CD4-positive, alpha-beta T cell (primary cell): Measurements from ENCODE around the gene NR5A2. TPM values are rescaled to one million over a fixed set of nuclear protein-coding genes. Genes with fewer than 3 reads are reported as not detected.

Source experiments
- ATAC-seq: fragments of 200-7000 bp; cut with Tn5 transposase; one replicate; pipeline ENCODE4 v1.10.0; 2022; ENCODE audit warnings: mild to moderate bottlenecking; ENCODE audit not compliant: poor library complexity
- CTCF ChIA-PET: fragments of 350-600 bp; sonication (Branson Sonifier 250); formaldehyde crosslinking; loops from one replicate; lab custom pipeline; 2021; ENCODE audit warnings: antibody characterized with exemption, inconsistent platforms; lab: Charles Lee
- POLR2A ChIA-PET: fragments of 350-600 bp; sonication (Branson Sonifier 250); formaldehyde crosslinking; loops from one replicate; lab custom pipeline; 2021; ENCODE audit warnings: antibody characterized with exemption, inconsistent platforms; lab: Charles Lee
- DNase-seq, 14 experiments: peaks; one replicate each; pipeline ENCODE4 v3.0.0-alpha.2; 2013 to 2020; ENCODE audit warnings: mixed read lengths in 2 of 14
- H3K27ac ChIP-seq, 2 donors: one replicate each; pipeline versions ENCODE4 v1.5.1 to v1.7.0; 2013; ENCODE audit warnings: low read length in 2 of 2, low read depth in 1 of 2, mild to moderate bottlenecking in 1 of 2
- H3K27me3 ChIP-seq, 2 experiments: 1 replicate in 1 of 2; 2 replicates in 1 of 2; pipeline versions ENCODE4 v1.6.1 to v1.7.0; 2013; ENCODE audit warnings: low read length in 2 of 2, control low read depth in 1 of 2, mild to moderate bottlenecking in 1 of 2, moderate library complexity in 1 of 2; ENCODE audit not compliant: insufficient read depth in 2 of 2, control insufficient read depth in 1 of 2
- H3K36me3 ChIP-seq: one replicate; pipeline ENCODE4 v1.6.1; 2013; ENCODE audit warnings: low read length, control low read depth; ENCODE audit not compliant: insufficient read depth
- H3K4me1 ChIP-seq: one replicate; pipeline ENCODE4 v1.6.1; 2013; ENCODE audit warnings: low read length, control low read depth; ENCODE audit not compliant: insufficient read depth
- H3K4me3 ChIP-seq: one replicate; pipeline ENCODE4 v1.5.1; 2013; ENCODE audit warnings: mild to moderate bottlenecking, low read length, moderate library complexity
- H3K9me3 ChIP-seq, 2 experiments: 1 replicate in 1 of 2; 2 replicates in 1 of 2; pipeline versions ENCODE4 v1.6.1 to v1.7.0; 2013; ENCODE audit warnings: low read length in 2 of 2, mild to moderate bottlenecking in 2 of 2, control low read depth in 1 of 2, moderate library complexity in 1 of 2; ENCODE audit not compliant: control insufficient read depth in 1 of 2, insufficient read depth in 1 of 2
- H3K27ac Mint-ChIP-seq: one replicate; pipeline ENCODE4 v1.8.0; 2020; ENCODE audit warnings: mixed read lengths
- H3K27me3 Mint-ChIP-seq: one replicate; pipeline ENCODE4 v1.8.0; 2021; ENCODE audit warnings: mixed read lengths
- H3K36me3 Mint-ChIP-seq: one replicate; pipeline ENCODE4 v1.8.0; 2021; ENCODE audit warnings: low read depth, mixed read lengths
- H3K4me1 Mint-ChIP-seq: one replicate; pipeline ENCODE4 v1.8.0; 2021; ENCODE audit warnings: low read depth, mixed read lengths
- H3K4me3 Mint-ChIP-seq: one replicate; pipeline ENCODE4 v1.8.0; 2020; ENCODE audit warnings: mild to moderate bottlenecking, mixed read lengths
- H3K9me3 Mint-ChIP-seq: one replicate; pipeline ENCODE4 v1.8.0; 2020; ENCODE audit warnings: mixed read lengths
- CTCF ChIP-seq: fragments of 200-600 bp; IDR thresholded peaks from one replicate; pipeline ENCODE4 v1.8.0; 2022; ENCODE audit warnings: antibody characterized with exemption, mild to moderate bottlenecking
- intact Hi-C, 2 experiments: fragments of 100-400 bp; cut with DNase I in 1 of 2; cut with micrococcal nuclease in 1 of 2; formaldehyde crosslinking; loops; one replicate each; pipeline versions ENCODE4 v1.15.1 to v1.9.0; 2023 to 2025; cut with DNase I, micrococcal nuclease
- total RNA-seq, 174 experiments: library from RNA in 2 of 174; stranded (reverse) in 2 of 174; gene quantifications; one replicate each; pipeline ENCODE4 v1.2.3 and lab custom pipeline; 2021 to 2026

Gene NR5A2
- total RNA-seq, 2 experiments from 2014 or later = not detected

GRCh38 chr1:200062143-200062542 is 34.6 kb downstream of the NR5A2 start:
- Mint-ChIP-seq H3K9me3 (no peaks in the 10 kb centered on the region), H3K27me3 (peaks cover 35% of the 10 kb centered on the region), H3K4me1 (no peaks in the 10 kb centered on the region), H3K36me3 (no peaks in the 10 kb centered on the region), H3K4me3 (no peak overlapping the region), H3K27ac (no peak overlapping the region)
- no peak overlapping the region for H3K27ac ChIP-seq
- no peak for DNase-seq
- intact Hi-C loops = no loop called here
- H3K4me3 ChIP-seq = no peak overlapping the region
- H3K36me3 ChIP-seq = no peaks in the 10 kb centered on the region
- POLR2A ChIA-PET = no interaction called here
- no peak for ATAC-seq
- H3K27me3 ChIP-seq = peaks cover 0 to 5% of the 10 kb centered on the region in 2 experiments
- CTCF ChIA-PET = no interaction called here
- H3K9me3 ChIP-seq = no peaks in the 10 kb centered on the region
- no peak for TF ChIP-seq CTCF
- no peaks in the 10 kb centered on the region for H3K4me1 ChIP-seq

- Mint-ChIP-seq H3K27ac (no peak overlapping the region), H3K4me3 (no peak overlapping the region), H3K27me3 (peaks cover 55% of the 10 kb centered on the region), H3K36me3 (no peaks in the 10 kb centered on the region), H3K4me1 (no peaks in the 10 kb centered on the region), H3K9me3 (no peaks in the 10 kb centered on the region)
- intact Hi-C loops = no loop called here
- POLR2A ChIA-PET = no interaction called here
- CTCF ChIA-PET = no interaction called here
- ATAC-seq (no peak), DNase-seq (no peak)
- Histone ChIP-seq H3K9me3 (no peaks in the 10 kb centered on the region), H3K36me3 (no peaks in the 10 kb centered on the region), H3K4me3 (no peak overlapping the region), H3K27ac (no peak overlapping the region), H3K4me1 (no peaks in the 10 kb centered on the region), H3K27me3 (peaks cover 0 to 17% of the 10 kb centered on the region in 2 experiments)
- TF ChIP-seq CTCF = no peak
Observed at GRCh38 chr1:200072636-200073285, 45.3 kb downstream of the NR5A2 start.

- no peak for TF ChIP-seq CTCF
- peaks cover 0 to 17% of the 10 kb centered on the region in 2 experiments for H3K27me3 ChIP-seq
- DNase-seq (no peak), ATAC-seq (no peak)
- no peaks in the 10 kb centered on the region for H3K9me3 Mint-ChIP-seq
- no peak overlapping the region for H3K4me3 ChIP-seq
- no peaks in the 10 kb centered on the region for H3K4me1 ChIP-seq
- no peaks in the 10 kb centered on the region for H3K36me3 Mint-ChIP-seq
- H3K36me3 ChIP-seq = no peaks in the 10 kb centered on the region
- no peak overlapping the region for H3K27ac ChIP-seq
- no peak overlapping the region for H3K4me3 Mint-ChIP-seq
- no peaks in the 10 kb centered on the region for H3K4me1 Mint-ChIP-seq
- H3K27me3 Mint-ChIP-seq = peaks cover 51% of the 10 kb centered on the region
- ChIA-PET CTCF (no interaction called here), POLR2A (no interaction called here)
- intact Hi-C loops = no loop called here
- no peaks in the 10 kb centered on the region for H3K9me3 ChIP-seq
- no peak overlapping the region for H3K27ac Mint-ChIP-seq
Observed at GRCh38 chr1:200073286-200073637, 45.8 kb downstream of the NR5A2 start.
